ENCODE data around the gene KMT2E.

- TF ChIP-seq CTCF (IDR thresholded peaks at IDR 0.05; ENCODE audit: low read depth, low read length, poor library complexity, severe bottlenecking), result no peak
- no peak for TF ChIP-seq EZH2phosphoT487 (IDR thresholded peaks at IDR 0.05; ENCODE audit: borderline replicate concordance, low read length)
These were observed 5.3 kb downstream of the KMT2E start for GRCh38 chr7:105019269-105019668.

All from DOHH2 (cell line).